Measurements from ENCODE around the gene PLCB4.

DNA sequence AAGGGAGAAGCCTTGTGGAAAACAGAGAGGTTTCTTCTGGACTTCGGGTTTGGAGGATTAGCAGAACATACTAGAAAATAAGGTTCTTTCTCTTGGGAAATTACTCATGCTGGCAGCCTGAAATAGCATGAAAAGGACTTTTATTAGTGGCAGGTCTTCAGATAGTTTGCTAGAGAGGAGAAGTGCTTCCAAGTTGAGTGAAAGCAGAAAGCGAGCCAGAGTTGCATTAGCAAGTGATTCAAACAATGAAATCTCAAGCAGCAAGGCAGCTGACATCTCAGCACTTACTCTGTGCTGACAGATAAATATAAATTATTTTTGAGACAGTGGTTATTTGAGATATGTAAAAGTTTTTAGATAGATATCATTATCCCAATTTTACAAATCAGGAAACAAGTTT is 91.9 kb downstream of the PLCB4 start:
- TF ChIP-seq POLR2A (IDR thresholded peaks at IDR 0.05) (no peak), POLR2AphosphoS5 (IDR thresholded peaks at IDR 0.05) (no peak)
- TF ChIP-seq, protein P1, sequence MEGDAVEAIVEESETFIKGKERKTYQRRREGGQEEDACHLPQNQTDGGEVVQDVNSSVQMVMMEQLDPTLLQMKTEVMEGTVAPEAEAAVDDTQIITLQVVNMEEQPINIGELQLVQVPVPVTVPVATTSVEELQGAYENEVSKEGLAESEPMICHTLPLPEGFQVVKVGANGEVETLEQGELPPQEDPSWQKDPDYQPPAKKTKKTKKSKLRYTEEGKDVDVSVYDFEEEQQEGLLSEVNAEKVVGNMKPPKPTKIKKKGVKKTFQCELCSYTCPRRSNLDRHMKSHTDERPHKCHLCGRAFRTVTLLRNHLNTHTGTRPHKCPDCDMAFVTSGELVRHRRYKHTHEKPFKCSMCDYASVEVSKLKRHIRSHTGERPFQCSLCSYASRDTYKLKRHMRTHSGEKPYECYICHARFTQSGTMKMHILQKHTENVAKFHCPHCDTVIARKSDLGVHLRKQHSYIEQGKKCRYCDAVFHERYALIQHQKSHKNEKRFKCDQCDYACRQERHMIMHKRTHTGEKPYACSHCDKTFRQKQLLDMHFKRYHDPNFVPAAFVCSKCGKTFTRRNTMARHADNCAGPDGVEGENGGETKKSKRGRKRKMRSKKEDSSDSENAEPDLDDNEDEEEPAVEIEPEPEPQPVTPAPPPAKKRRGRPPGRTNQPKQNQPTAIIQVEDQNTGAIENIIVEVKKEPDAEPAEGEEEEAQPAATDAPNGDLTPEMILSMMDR (IDR thresholded peaks at IDR 0.05), result no peak

Data from transverse colon (tissue), 4 donors.